Medulla oblongata (tissue), 1 donor: Measurements from ENCODE around the gene GPR108.
"Not testable (repeated sequence)": the region's sequence is repeated elsewhere in the genome, so short reads cannot be mapped to it uniquely, and the experiment has no call there.

Experiments used
- DNase-seq: peaks from one replicate; pipeline ENCODE4 v3.0.0-alpha.2; 2015; ENCODE audit errors: extremely low spot score

Gene GPR108

DNA sequence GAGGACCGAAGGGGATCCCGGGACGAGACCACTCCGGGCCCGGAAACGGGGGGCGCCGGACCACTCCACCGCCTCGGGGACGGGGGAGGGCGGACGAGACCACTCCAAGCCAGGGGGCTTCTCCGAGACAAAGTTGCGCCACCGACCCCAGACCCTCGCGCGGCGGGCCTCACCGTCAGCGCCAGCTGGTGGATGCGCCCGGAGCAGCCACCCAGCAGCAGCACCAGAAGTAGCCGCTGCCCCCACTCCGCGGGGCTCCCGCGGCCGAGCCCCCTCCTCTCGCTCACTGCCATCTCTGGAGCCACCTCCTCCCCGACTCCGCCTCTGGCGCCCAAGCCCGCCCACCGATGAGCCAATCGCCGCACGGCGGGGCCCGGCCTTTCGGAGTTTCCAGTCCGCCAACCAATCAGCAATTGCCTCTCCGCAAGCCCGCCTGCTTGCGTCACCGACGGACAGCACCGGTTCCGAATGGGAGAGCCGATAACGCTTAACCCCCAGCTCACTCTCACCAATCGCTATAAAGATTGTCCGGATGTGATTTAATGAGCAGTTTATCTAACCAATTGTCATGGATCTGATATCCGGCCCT, at the start of gene GPR108:
Gene GPR108, minus strand, starts transcription at position 297 of the 589 bp plus-strand sequence. Its CDS starts 4 bp downstream, at position 293.
- peak; percentile 100 for DNase-seq

DNA sequence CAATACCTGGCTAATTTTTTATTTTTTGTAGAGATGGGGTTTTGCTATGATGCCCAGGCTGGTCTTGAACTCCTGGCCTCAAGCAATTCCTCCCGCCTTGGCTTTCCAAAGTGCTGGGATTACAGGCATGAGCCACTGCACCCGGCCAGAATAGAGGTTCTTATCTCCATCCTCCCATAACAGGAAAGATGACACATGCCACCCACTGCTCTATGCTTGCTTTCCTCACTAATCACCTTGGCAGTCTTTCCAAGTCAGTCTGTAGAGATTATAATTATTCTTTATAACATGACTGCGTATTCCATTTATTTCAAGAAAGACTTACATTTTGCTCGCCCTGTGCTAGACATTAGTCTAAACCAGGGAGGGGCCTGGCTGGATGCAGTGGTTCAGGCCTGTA, 41.8 kb upstream of the GPR108 start:
- no peak for DNase-seq

GRCh38 chr19:6778386-6778785, 41.0 kb upstream of the GPR108 start:
- no peak for DNase-seq

- DNase-seq = no peak
Observed at GRCh38 chr19:6777434-6777833, 40.1 kb upstream of the GPR108 start.

DNA sequence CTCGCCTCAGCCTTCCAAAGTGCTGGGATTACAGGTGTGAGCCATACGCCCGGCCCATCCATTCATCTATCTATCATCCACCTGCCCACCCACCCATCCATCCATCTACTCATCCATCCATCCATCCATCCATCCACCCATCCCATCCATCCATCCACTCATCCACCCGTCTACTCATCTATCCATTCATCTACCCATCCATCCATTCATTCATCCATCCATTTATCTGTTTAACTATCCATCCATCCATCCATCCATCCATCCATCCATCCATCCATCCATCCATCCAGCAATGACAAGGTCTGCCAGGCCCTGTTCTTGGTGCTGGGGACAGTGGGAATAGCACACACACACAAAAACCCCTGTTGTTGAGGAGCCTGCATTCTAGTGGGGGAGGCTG, 39.6 kb upstream of the GPR108 start:
- no peak for DNase-seq

DNA sequence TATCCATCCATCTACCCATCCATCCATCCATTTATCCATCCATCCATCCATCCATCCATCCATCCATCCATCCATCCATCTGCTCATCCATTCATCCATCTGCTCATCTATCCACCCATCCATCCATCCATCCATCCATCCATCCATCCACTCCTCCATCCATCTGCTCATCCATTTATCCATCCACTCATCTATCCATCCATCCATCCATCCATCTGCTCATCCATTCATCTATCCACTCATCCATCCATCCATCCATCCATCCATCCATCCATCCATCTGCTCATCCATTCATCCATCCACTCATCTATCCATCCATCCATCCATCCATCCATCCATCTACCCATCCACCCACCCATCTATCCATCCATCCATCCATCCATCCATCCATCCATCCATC, 38.7 kb upstream of the GPR108 start:
- not testable (repeated sequence) for DNase-seq

- peak; percentile 3 for DNase-seq
Observed at GRCh38 chr19:6774821-6775707, 37.7 kb upstream of the GPR108 start.

- peak; percentile 56 for DNase-seq
Observed at GRCh38 chr19:6773323-6773931, 36.0 kb upstream of the GPR108 start.

GRCh38 chr19:6772866-6773322, 35.5 kb upstream of the GPR108 start:
- DNase-seq = no peak

GRCh38 chr19:6772028-6772865, 34.9 kb upstream of the GPR108 start, which contains the start of gene VAV1:
TSS of gene VAV1 (plus strand) at chr19:6772708. CDS start at chr19:6772808, 100 bp downstream.
- peak; percentile 68 for DNase-seq

DNA sequence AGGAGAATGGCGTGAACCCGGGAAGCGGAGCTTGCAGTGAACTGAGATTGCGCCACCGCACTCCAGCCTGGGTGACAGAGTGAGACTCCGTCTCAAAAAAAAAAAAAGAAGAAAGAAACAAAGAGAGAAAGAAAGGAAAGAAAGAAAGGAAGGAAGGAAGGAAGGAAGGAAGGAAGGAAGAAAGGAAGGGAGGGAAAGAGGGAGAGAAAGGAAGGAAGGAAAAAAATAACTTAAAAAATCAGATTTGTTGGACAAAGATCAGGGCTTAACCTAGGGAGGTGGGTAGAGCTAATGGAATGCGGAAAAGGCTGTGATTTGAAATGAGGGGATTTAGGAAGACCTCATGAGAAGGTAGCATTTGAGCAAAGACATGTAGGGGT, 34.3 kb upstream of the GPR108 start:
- not testable (repeated sequence) for DNase-seq

- DNase-seq = no peak
Observed at GRCh38 chr19:6769006-6769619, 31.7 kb upstream of the GPR108 start.

DNA sequence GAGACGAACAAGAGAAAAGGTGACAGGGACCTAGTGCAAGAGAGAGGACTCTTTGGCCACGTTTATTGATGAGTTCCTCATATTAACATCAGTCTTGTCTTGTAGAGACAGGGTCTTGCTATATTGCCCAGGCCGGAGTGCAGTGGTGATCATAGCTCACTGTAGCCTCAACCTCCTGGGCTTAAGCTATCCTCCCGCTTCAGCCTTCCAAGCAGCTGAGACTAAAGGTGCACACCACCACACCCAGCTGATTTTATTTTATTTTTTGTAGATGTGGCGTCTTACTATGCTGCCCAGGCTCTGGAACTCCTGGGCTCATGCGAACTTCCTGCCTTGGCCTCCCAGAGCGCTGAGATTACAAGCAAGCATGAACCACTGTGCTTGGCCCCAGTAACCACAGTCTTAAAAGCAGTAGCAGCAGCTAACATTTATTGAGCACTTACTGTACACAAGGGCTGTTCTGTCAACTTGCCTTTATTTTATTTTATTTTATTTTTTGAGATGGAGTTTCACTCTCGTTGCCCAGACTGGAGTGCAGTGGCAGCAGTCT, 30.9 kb upstream of the GPR108 start:
- DNase-seq = no peak

DNA sequence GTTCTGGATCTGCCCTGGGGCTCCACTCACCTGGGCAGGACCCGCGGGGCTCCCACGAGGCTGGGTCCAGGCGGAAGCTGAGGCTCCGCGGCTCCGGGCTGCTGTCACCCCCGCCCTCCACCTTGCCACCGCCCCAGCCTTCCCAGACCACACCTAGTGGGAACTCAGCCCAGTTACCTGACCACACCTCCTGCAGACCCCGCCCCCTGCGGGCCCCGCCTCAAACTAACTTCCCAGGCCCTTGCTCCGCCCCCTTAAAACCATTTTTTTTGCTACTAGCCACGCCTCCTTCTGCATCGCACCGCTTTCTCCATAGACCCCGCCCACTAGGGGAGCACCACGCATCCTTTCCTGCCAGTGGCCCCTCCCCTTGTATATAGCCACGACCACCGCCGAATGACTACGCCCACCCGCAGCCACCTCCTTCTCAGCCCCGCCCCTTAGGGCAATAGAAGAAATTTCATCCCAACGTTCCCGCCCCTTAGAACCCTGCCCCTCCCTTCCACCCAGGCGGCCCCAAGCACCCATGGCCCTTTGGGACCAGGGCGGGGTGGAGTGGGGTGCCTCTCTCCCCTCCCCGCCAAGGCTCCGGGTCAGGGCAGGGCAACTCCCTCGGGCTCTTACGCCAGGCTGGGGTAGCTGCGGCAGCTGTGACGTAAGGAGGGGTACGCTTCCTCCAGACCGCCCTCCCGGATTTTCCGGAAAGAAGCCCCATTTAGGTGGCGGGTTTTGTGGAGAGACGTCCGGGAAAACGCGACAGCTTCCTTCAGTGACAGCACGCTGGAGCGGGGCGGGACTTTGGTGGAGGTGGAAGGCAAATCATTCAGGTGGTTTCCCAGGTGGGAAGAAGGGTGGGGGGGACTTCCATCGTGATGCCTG, 30.2 kb upstream of the GPR108 start, which contains the start of gene SH2D3A:
Gene SH2D3A, minus strand, starts transcription at position 79 of the 879 bp plus-strand sequence. CDS start 3,687 bp downstream, outside the sequence.
- peak; percentile 27 for DNase-seq

- DNase-seq = no peak
Observed at GRCh38 chr19:6767081-6767356, 29.6 kb upstream of the GPR108 start.

- no peak for DNase-seq
Observed at GRCh38 chr19:6766357-6767080, 29.1 kb upstream of the GPR108 start.

DNA sequence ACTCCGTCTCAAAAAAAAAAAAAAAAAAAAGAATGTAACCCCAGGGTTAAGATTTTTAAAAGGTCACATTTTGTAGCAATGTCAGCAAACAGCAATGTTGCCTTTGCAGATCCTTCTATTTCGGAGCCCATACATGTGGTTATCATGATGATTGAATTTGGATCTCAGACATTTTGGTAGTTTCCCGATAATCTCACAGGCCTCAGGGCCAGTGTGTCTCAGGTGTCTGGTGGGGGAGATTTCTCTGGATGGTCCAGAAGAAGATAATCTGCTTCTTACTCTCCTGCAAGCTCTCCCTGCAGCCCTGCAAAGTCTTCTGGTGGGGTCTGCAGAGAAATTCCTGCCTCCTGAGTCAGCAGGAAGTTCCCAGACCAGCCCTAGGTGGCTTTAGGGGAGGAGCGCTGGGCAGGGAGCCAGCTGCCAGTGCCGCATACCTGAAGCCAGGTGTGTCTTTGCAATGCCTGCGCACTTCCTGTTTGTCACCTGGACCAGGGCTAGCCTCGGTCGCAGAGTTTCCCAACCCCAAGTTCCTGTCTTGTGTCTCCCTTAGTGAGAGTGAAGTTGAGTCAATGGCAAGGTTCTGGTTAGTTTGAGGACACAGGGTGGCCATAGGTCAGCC, 28.5 kb upstream of the GPR108 start:
- no peak for DNase-seq

- not testable (repeated sequence) for DNase-seq
Observed at GRCh38 chr19:6762253-6762797, 24.9 kb upstream of the GPR108 start.
